AG04449 (cell line): ENCODE results near the gene CD276.

Experiments
- CTCF ChIA-PET: fragments of 350-600 bp; formaldehyde crosslinking; extraction: SDS; loops from one replicate; lab custom pipeline; 2021; ENCODE audit warnings: antibody characterized with exemption; lab: Yijun Ruan, JAX
- POLR2A ChIA-PET: fragments of 400-600, 350-600 bp; formaldehyde crosslinking; extraction: SDS; loops from one replicate; lab custom pipeline; 2020; ENCODE audit warnings: antibody characterized with exemption, inconsistent platforms; lab: Yijun Ruan, JAX
- DNase-seq: peaks from one replicate; pipeline ENCODE4 v3.0.0-alpha.2; 2010; ENCODE audit warnings: low read depth, low spot score
- H3K4me3 ChIP-seq: 2 replicates; pipeline ENCODE4 v1.5.1; 2011; ENCODE audit warnings: low read depth, mild to moderate bottlenecking, control low read depth, low read length
- TF ChIP-seq, protein P1 (sequence below): IDR thresholded peaks from one replicate; pipeline ENCODE4 v1.5.1; 2011; ENCODE audit warnings: mild to moderate bottlenecking, moderate library complexity, low read length, control low read depth, inconsistent platforms; ENCODE audit not compliant: insufficient read depth; ENCODE audit errors: missing control alignments

Gene CD276

GRCh38 chr15:73677733-73678132, 6.5 kb upstream of the CD276 start:
- TF ChIP-seq, protein P1, sequence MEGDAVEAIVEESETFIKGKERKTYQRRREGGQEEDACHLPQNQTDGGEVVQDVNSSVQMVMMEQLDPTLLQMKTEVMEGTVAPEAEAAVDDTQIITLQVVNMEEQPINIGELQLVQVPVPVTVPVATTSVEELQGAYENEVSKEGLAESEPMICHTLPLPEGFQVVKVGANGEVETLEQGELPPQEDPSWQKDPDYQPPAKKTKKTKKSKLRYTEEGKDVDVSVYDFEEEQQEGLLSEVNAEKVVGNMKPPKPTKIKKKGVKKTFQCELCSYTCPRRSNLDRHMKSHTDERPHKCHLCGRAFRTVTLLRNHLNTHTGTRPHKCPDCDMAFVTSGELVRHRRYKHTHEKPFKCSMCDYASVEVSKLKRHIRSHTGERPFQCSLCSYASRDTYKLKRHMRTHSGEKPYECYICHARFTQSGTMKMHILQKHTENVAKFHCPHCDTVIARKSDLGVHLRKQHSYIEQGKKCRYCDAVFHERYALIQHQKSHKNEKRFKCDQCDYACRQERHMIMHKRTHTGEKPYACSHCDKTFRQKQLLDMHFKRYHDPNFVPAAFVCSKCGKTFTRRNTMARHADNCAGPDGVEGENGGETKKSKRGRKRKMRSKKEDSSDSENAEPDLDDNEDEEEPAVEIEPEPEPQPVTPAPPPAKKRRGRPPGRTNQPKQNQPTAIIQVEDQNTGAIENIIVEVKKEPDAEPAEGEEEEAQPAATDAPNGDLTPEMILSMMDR = no peak
- no peak for DNase-seq
- POLR2A ChIA-PET = no interaction called here
- CTCF ChIA-PET = interaction anchor here (0.6 to 15.1 kb wide), 28 partner anchors 9 to 436 kb away, joined by 3 to 378 read pairs (median 4); partner anchors contain the start of gene NPTN
- no peak overlapping the region for H3K4me3 ChIP-seq

GRCh38 chr15:73678498-73678897, 5.7 kb upstream of the CD276 start:
- DNase-seq = no peak
- CTCF ChIA-PET = interaction anchor here (0.8 to 15.1 kb wide), 11 partner anchors 9 to 119 kb away, joined by 3 to 378 read pairs (median 11); partner anchors contain the start of gene NPTN
- POLR2A ChIA-PET = no interaction called here

GRCh38 chr15:73679180-73679579, 5.0 kb upstream of the CD276 start:
- ChIA-PET CTCF (interaction anchor here (0.9 to 15.1 kb wide), 7 partner anchors 9 to 43 kb away, joined by 3 to 378 read pairs (median 7); partner anchors contain the start of gene NPTN), POLR2A (no interaction called here)
- TF ChIP-seq, protein P1 = no peak
- no peak for DNase-seq
- no peak overlapping the region for H3K4me3 ChIP-seq

More at GRCh38 chr15:73678498-73678897, 5.7 kb upstream of the CD276 start:
- no peak overlapping the region for H3K4me3 ChIP-seq
- TF ChIP-seq, protein P1 = no peak

DNA sequence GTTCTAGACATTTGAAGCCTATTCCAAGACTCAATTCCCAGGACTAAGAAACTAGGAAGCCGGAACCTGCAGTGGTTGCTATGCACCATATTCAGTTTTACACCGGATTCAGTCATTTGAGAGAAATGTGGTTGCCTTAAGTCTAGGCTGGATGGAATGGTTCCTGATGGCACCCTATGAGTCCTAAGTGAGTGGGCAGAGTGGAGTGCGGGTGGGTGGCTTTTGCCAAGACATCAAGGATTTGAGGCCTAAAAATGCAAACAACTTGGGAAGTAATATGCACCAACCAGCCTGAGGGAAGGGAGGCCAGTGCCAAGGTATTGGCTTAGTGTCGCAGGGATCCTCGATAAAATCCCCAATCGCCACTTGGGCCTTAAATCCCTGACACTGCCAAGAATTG, 4.2 kb upstream of the CD276 start:
- TF ChIP-seq, protein P1 = no peak
- H3K4me3 ChIP-seq = no peak overlapping the region
- no peak for DNase-seq
- ChIA-PET CTCF (interaction anchor here (0.9 to 15.1 kb wide), 5 partner anchors 8 to 44 kb away, joined by 3 to 378 read pairs (median 29); partner anchors contain the start of gene NPTN), POLR2A (no interaction called here)

- DNase-seq = no peak
- POLR2A ChIA-PET = no interaction called here
- H3K4me3 ChIP-seq = no peak overlapping the region
- CTCF ChIA-PET = interaction anchor here (0.7 to 15.1 kb wide), 3 partner anchors 16 to 120 kb away, joined by 3 to 378 read pairs (median 165); partner anchors contain the start of gene NPTN
- TF ChIP-seq, protein P1 = no peak
Observed at GRCh38 chr15:73680549-73680948, 3.6 kb upstream of the CD276 start.

DNA sequence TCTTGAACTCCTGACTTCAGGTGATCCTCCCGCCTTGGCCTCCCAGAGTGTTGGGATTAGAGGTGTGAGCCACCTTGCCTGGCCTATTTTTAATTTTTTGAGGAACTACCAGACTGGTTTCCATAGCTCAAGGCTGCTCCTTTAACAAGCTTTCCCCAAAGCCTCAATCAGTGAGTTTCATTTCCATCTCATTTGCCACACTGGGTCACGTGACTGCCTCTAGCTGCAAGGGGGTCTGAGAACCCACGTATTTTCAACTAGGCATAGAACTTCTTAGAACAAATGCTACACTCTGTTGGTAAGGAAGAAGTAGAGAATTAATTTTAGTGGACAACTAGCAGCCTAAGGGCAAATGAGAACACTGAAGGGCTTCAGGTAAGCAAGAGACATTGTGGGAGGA, 3.1 kb upstream of the CD276 start:
- POLR2A ChIA-PET = no interaction called here
- DNase-seq = no peak
- no peak overlapping the region for H3K4me3 ChIP-seq
- CTCF ChIA-PET = interaction anchor here (0.7 to 15.1 kb wide), 4 partner anchors 15 to 121 kb away, joined by 3 to 378 read pairs (median 84); partner anchors contain the start of gene NPTN
- TF ChIP-seq, protein P1 = no peak
